ENCODE measurements around the gene SECTM1. TPM values are rescaled to one million over a fixed set of nuclear protein-coding genes. Genes with fewer than 3 reads are reported as not detected.

Gene SECTM1
- total RNA-seq, 1 experiment from 2014 or later, result 10.4 TPM

- H3K27ac Mint-ChIP-seq (ENCODE audit: unreplicated experiment), result no peak overlapping the region
- H3K9me3 Mint-ChIP-seq (ENCODE audit: low read depth, unreplicated experiment), result no peaks in the 10 kb centered on the region
- no peak for TF ChIP-seq CTCF (IDR thresholded peaks at IDR 0.05; ENCODE audit: unreplicated experiment)
- H3K27me3 Mint-ChIP-seq (ENCODE audit: unreplicated experiment), result peaks cover 18% of the 10 kb centered on the region
- H3K36me3 Mint-ChIP-seq (ENCODE audit: insufficient read depth, unreplicated experiment), result peaks cover 9% of the 10 kb centered on the region
- DNase-seq, result no peak
- intact Hi-C loops (cut with micrococcal nuclease; ENCODE audit: unreplicated experiment), result loop anchor here (10.0 kb wide), 1 partner anchor 80 kb away; no protein-coding TSS in a partner anchor
- no peak overlapping the region for H3K4me3 Mint-ChIP-seq (ENCODE audit: low read depth, unreplicated experiment)
- peaks cover 9% of the 10 kb centered on the region for H3K4me1 Mint-ChIP-seq (ENCODE audit: low read depth, unreplicated experiment)
- BruUV-seq (replicated peaks), result no TSS peak
- CTCF ChIA-PET, result interaction anchor here (0.7 to 1.8 kb wide), 2 partner anchors 8 to 89 kb away, joined by 4 to 6 read pairs; no protein-coding TSS in a partner anchor
Measured at GRCh38 chr17:82324566-82325285, 8.8 kb downstream of the SECTM1 start.

- BruUV-seq (replicated peaks), result no TSS peak
- H3K27ac Mint-ChIP-seq (ENCODE audit: unreplicated experiment), result no peak overlapping the region
- H3K27me3 Mint-ChIP-seq (ENCODE audit: unreplicated experiment), result peaks cover 18% of the 10 kb centered on the region
- no peak for DNase-seq
- intact Hi-C loops (cut with micrococcal nuclease; ENCODE audit: unreplicated experiment), result loop anchor here (10.0 kb wide), 1 partner anchor 79 kb away; no protein-coding TSS in a partner anchor
- H3K4me3 Mint-ChIP-seq (ENCODE audit: low read depth, unreplicated experiment), result no peak overlapping the region
- CTCF ChIA-PET, result interaction anchor here (0.6 to 1.8 kb wide), 4 partner anchors 25 to 153 kb away, joined by 3 to 6 read pairs (median 4); no protein-coding TSS in a partner anchor
- peaks cover 10% of the 10 kb centered on the region for H3K36me3 Mint-ChIP-seq (ENCODE audit: insufficient read depth, unreplicated experiment)
- peaks cover 9% of the 10 kb centered on the region for H3K4me1 Mint-ChIP-seq (ENCODE audit: low read depth, unreplicated experiment)
- TF ChIP-seq CTCF (IDR thresholded peaks at IDR 0.05; ENCODE audit: unreplicated experiment), result no peak
- no peaks in the 10 kb centered on the region for H3K9me3 Mint-ChIP-seq (ENCODE audit: low read depth, unreplicated experiment)
Measured at GRCh38 chr17:82323514-82324234, 9.9 kb downstream of the SECTM1 start.

GRCh38 chr17:82322526-82323453 lies 10.8 kb downstream of the SECTM1 start:
- Mint-ChIP-seq H3K4me1 (ENCODE audit: low read depth, unreplicated experiment) (peaks cover 9% of the 10 kb centered on the region), H3K4me3 (ENCODE audit: low read depth, unreplicated experiment) (no peak overlapping the region), H3K27me3 (ENCODE audit: unreplicated experiment) (peaks cover 18% of the 10 kb centered on the region), H3K27ac (ENCODE audit: unreplicated experiment) (no peak overlapping the region), H3K9me3 (ENCODE audit: low read depth, unreplicated experiment) (no peaks in the 10 kb centered on the region), H3K36me3 (ENCODE audit: insufficient read depth, unreplicated experiment) (peaks cover 10% of the 10 kb centered on the region)
- TF ChIP-seq CTCF (IDR thresholded peaks at IDR 0.05; ENCODE audit: unreplicated experiment), result no peak
- BruUV-seq (replicated peaks), result no TSS peak
- intact Hi-C loops (cut with micrococcal nuclease; ENCODE audit: unreplicated experiment), result loop anchor here (10.0 kb wide), 1 partner anchor 78 kb away; no protein-coding TSS in a partner anchor
- no peak for DNase-seq
- CTCF ChIA-PET, result interaction anchor here (0.6 to 1.1 kb wide), 4 partner anchors 24 to 154 kb away, joined by 3 to 5 read pairs (median 4); no protein-coding TSS in a partner anchor

Measured in Calu3 (cell line).